GM19372 (cell line): Measurements from ENCODE around the gene ING4.

ENCODE experiments used
- ATAC-seq: cut with Tn5 transposase; IDR thresholded peaks from one replicate; pipeline ENCODE4 v1.9.1; 2021; ENCODE audit warnings: mild to moderate bottlenecking, low read depth, moderate library complexity; ENCODE audit not compliant: unreplicated experiment

Gene ING4

GRCh38 chr12:6612652-6613014 lies 50.3 kb downstream of the ING4 start:
- ATAC-seq: no peak

- ATAC-seq: no peak
Measured at GRCh38 chr12:6612247-6612646, 50.7 kb downstream of the ING4 start.

GRCh38 chr12:6608592-6609281 lies 54.2 kb downstream of the ING4 start:
- ATAC-seq: no peak

GRCh38 chr12:6607751-6608591 lies 54.9 kb downstream of the ING4 start:
- peak; percentile 16 for ATAC-seq

GRCh38 chr12:6606331-6607131 lies 56.4 kb downstream of the ING4 start:
- no peak for ATAC-seq

- no peak for ATAC-seq
Measured at GRCh38 chr12:6605421-6606330, 57.2 kb downstream of the ING4 start.

- ATAC-seq: no peak
Measured at GRCh38 chr12:6604259-6605029, 58.5 kb downstream of the ING4 start.

- no peak for ATAC-seq
Measured at GRCh38 chr12:6603095-6603567, 59.8 kb downstream of the ING4 start.

- ATAC-seq: no peak
Measured at GRCh38 chr12:6602526-6602925, 60.4 kb downstream of the ING4 start.
